M059J (cell line): ENCODE measurements around the gene IQCK. TPM values are rescaled to one million over a fixed set of nuclear protein-coding genes. Genes with fewer than 3 reads are reported as not detected.

Source experiments
- DNase-seq: peaks from one replicate; pipeline ENCODE4 v3.0.0-alpha.2; 2012; ENCODE audit warnings: low read depth
- total RNA-seq: library from RNA; depleted of rRNA; stranded (reverse); fragments of >200 nt; shearing (Covaris generic); gene quantifications from 2 replicates; pipeline ENCODE4 v1.2.3, GENCODE V29; 2014

IQCK gene
- total RNA-seq, 1 experiment from 2014 or later: 9.7 TPM

GRCh38 chr16:19859603-19860002 is 141.5 kb downstream of the IQCK start:
- no peak for DNase-seq

GRCh38 chr16:19860166-19861041 is 142.3 kb downstream of the IQCK start:
- DNase-seq: peak; percentile 75

GRCh38 chr16:19861133-19861532 is 143.1 kb downstream of the IQCK start:
- no peak for DNase-seq

GRCh38 chr16:19861811-19862327 is 143.8 kb downstream of the IQCK start:
- no peak for DNase-seq

- DNase-seq: no peak
These were observed 145.9 kb downstream of the IQCK start for GRCh38 chr16:19863990-19864389.

GRCh38 chr16:19864566-19864965 is 146.5 kb downstream of the IQCK start:
- DNase-seq: no peak

- no peak for DNase-seq
These were observed 150.3 kb downstream of the IQCK start for GRCh38 chr16:19868421-19868820.

- DNase-seq: no peak
These were observed 153.7 kb downstream of the IQCK start for GRCh38 chr16:19871721-19872120.

GRCh38 chr16:19872179-19872863 is 154.2 kb downstream of the IQCK start:
- no peak for DNase-seq

- DNase-seq: no peak
These were observed 154.9 kb downstream of the IQCK start for GRCh38 chr16:19872935-19873334.

- no peak for DNase-seq
These were observed 156.0 kb downstream of the IQCK start for GRCh38 chr16:19874026-19874425.

GRCh38 chr16:19874851-19875546 is 156.9 kb downstream of the IQCK start:
- no peak for DNase-seq

- DNase-seq: no peak
These were observed 157.8 kb downstream of the IQCK start for GRCh38 chr16:19875900-19876299.

GRCh38 chr16:19876501-19877059 is 158.5 kb downstream of the IQCK start:
- no peak for DNase-seq

GRCh38 chr16:19878757-19879156 is 160.7 kb downstream of the IQCK start:
- DNase-seq: no peak

- peak; percentile 59 for DNase-seq
These were observed 161.2 kb downstream of the IQCK start for GRCh38 chr16:19879241-19879792.

GRCh38 chr16:19881028-19881427 is 163.0 kb downstream of the IQCK start:
- no peak for DNase-seq

GRCh38 chr16:19881783-19882182 is 163.7 kb downstream of the IQCK start:
- no peak for DNase-seq

- DNase-seq: no peak
These were observed 164.1 kb downstream of the IQCK start for GRCh38 chr16:19882186-19882585.

GRCh38 chr16:19882646-19883045 is 164.6 kb downstream of the IQCK start:
- no peak for DNase-seq

- peak; percentile 35 for DNase-seq
These were observed 165.4 kb downstream of the IQCK start for GRCh38 chr16:19883296-19883965.
